Ishikawa (cell line): Measurements from ENCODE around the gene IFNGR2.

Experiments
- EGR1 ChIP-seq: IDR thresholded peaks from 2 replicates; pipeline ENCODE4 v1.6.1; 2012
- EP300 ChIP-seq: IDR thresholded peaks from 2 replicates; pipeline ENCODE4 v1.6.1; 2012; ENCODE audit warnings: borderline replicate concordance
- TF ChIP-seq, protein P1 (sequence below): IDR thresholded peaks from 2 replicates; pipeline ENCODE4 v1.6.1; 2012; ENCODE audit warnings: low read depth, mild to moderate bottlenecking

DNA sequence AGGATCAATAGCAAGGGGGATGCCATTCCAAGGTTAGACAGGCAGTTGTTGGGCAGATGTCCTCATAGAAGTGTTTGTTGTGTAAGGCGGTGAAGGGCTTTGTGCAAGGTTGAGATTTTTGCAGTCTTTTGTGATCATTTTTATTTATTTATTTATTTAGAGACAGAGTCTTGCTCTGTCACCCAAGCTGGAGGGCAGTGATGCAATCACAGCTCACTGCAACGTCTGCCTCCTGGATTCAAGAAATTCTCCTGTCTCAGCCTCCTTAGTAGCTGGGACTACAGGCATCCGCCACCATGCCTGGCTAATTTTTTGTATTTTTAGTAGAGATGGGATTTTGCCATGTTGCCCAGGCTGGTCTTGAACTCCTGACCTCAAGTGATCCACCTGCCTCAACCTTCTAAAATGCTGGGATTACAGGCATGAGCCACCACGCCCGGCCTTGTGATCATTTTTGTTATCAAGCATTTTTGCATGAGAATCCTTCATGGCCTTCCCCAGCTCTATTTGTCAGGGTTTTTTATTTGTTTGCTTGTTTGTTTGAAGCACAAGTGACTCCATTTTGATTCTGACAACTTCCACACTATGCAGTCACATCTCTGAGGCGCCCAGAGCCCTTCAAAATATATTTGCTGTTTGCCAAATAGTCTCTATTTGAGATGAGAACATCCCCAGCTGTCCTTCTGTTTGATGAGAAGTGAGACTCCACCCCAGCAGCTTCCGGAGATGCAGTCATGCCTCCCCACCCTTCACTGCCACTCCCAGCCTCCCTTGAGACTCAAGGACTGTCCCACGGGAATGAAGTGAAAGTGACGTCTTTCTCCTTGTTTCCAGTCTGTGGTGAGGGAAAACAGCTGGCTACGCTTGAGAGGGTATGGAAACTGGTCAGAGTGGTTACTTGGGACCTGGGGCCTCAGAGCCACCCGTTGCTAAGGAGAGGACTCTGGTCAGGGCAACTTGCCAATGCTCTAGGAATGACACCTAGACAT is 38.6 kb downstream of the IFNGR2 start:
- TF ChIP-seq, protein P1, sequence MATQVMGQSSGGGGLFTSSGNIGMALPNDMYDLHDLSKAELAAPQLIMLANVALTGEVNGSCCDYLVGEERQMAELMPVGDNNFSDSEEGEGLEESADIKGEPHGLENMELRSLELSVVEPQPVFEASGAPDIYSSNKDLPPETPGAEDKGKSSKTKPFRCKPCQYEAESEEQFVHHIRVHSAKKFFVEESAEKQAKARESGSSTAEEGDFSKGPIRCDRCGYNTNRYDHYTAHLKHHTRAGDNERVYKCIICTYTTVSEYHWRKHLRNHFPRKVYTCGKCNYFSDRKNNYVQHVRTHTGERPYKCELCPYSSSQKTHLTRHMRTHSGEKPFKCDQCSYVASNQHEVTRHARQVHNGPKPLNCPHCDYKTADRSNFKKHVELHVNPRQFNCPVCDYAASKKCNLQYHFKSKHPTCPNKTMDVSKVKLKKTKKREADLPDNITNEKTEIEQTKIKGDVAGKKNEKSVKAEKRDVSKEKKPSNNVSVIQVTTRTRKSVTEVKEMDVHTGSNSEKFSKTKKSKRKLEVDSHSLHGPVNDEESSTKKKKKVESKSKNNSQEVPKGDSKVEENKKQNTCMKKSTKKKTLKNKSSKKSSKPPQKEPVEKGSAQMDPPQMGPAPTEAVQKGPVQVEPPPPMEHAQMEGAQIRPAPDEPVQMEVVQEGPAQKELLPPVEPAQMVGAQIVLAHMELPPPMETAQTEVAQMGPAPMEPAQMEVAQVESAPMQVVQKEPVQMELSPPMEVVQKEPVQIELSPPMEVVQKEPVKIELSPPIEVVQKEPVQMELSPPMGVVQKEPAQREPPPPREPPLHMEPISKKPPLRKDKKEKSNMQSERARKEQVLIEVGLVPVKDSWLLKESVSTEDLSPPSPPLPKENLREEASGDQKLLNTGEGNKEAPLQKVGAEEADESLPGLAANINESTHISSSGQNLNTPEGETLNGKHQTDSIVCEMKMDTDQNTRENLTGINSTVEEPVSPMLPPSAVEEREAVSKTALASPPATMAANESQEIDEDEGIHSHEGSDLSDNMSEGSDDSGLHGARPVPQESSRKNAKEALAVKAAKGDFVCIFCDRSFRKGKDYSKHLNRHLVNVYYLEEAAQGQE = no peak
- no peak for TF ChIP-seq EP300
- TF ChIP-seq EGR1 = no peak
